HL-60/S4 treated with retinoic acid at 250 ng/mL for 4 days and 3 days (cell line): ENCODE results near the gene SIPA1L3.

ENCODE experiments used
- in situ Hi-C: fragments of 300-500 bp; cut with MboI; formaldehyde crosslinking; loops from 2 replicates; pipeline ENCODE4 v1.7.0; 2022; ENCODE audit warnings: low sequenced_read_pairs

Gene SIPA1L3

DNA sequence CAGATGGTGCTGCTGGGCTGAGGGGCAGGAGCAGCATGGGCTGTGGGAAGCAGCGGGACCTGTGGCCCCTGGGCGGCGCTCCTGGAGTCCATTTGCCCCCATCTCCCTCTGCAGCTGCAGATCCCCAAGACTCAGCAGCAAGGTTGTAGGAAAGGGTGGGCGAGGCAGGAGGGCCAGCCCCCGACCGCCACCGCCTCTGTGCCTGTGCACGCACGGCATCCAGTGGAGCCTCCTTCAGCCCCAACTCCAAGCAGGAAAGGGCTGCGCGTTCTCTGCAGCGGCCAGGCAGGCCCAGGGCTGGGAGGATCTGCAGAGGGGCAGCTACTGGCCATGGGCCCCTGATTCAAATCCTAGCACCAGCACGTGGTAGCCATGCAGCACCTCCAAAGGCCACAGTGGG is 296.2 kb downstream of the SIPA1L3 start:
- in situ Hi-C loops: no loop called here

- in situ Hi-C loops: no loop called here
Measured at GRCh38 chr19:38204096-38204495, 297.1 kb downstream of the SIPA1L3 start.

DNA sequence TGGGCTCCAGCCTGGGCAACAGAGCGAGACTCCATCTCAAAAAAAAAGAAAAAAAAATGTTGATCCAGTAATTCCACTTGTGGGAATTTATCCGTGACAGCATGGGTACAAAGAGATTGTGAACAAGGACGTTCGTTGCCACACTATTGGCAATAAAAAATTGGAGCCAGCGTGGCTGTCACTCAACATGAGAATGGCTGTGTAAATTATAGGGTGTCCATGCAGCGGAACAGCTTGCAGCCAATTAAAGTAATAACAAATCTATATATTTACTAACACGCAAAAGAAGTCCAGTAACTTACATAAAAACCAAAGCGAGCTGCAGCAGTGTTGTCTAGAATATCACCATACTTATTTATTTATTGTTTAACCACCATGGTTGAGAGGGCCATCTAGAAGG is 297.7 kb downstream of the SIPA1L3 start:
- in situ Hi-C loops: no loop called here

DNA sequence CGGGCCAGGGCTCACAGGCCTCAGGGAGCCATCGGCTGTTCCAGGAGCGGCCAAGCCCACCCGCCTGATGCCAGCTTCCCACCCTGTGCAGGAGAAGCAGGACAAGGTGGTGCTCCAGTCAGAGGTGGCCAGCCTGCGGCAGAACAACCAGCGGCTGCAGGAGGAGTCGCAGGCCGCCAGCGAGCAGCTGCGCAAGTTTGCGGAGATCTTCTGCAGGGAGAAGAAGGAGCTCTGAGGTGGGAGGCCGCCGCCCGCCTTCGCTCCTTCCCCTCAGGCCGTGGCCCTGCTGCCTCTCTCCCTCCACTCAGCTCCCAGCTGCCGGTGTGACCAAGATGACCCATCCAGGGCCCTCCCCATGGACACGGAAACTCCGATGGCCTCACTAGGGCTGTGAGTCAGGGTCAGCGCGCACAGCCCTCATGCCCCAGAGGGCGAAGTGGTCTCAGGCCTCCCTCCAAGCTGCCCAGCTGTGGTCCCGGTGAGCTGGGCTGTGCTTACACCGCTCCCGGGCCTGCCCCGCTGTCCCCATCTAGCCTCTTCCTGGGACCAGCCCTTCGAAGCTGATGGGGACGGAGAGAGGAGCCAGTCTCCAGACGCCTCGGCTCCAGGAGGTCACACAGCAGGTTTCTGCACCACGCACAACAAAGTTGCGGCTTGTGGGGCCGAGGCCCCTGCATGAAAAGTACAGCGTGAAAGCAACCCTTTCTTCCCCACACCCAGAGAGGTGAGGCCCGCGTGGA is 299.2 kb downstream of the SIPA1L3 start:
- in situ Hi-C loops: no loop called here

DNA sequence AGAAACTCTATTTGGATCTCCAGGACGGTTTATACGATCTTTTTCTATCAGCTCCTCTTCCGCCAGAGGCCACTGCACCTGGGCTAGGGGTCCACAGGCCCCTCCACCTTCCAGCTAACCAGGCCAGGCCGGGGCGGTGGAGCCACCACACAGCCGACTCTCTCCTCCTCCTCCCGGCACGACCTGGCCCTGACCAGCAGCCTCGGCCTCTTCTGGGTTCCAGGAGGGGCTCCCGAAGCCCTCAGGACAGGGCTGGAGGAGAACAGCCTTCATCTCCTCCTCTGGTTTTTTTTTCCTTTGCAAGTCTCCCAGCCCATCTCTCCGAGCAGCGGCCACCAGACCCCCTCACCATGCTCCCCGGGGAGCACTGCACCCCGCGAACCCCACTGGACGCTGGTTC is 299.9 kb downstream of the SIPA1L3 start:
- in situ Hi-C loops: no loop called here

GRCh38 chr19:38207543-38207942 is 300.5 kb downstream of the SIPA1L3 start:
- in situ Hi-C loops: no loop called here

- in situ Hi-C loops: no loop called here
Measured at GRCh38 chr19:38208571-38208970, 301.6 kb downstream of the SIPA1L3 start.

- in situ Hi-C loops: no loop called here
Measured at GRCh38 chr19:38209152-38209551, 302.1 kb downstream of the SIPA1L3 start.

DNA sequence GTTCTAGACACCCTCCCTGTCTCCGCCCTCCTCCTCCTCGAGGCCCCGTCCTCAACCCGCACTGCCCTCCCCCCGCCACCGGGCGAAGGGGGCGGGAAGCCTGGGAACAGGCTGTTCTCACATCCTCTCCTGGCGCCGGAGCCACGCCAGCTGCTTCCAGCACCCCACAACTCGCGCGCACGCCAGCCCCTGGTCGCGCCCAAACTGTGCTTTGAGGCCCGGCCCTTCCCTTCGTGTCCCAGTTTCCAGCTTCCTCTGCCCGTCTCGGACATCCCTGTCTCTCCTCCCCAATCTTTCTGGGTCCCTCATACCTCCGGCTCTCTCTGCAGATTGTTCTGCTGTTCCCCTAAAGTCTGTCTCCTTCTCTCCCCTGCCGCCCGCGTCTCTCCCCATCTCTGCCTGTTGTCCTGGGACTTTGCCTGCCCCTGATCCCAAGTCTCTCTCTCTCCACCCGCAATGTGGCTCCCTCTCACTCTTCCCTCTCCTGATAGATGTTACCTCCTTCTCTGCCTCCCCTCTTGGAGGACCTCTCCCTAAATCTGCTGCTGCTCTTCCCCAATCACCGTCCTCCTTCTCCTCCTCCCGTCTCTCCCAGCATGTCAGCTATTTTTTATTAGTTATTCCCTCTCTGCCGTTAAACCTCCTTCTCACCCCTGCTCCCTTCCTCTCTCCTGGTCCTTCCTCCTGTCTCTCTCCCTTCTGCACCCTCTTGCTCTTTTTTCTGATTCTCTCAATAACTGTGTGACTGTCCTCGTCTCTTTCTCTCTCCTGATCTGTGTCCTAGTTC is 302.9 kb downstream of the SIPA1L3 start:
- in situ Hi-C loops: no loop called here

GRCh38 chr19:38210458-38210987 is 303.5 kb downstream of the SIPA1L3 start:
- in situ Hi-C loops: no loop called here

- in situ Hi-C loops: no loop called here
Measured at GRCh38 chr19:38211151-38211591, 304.2 kb downstream of the SIPA1L3 start.

- in situ Hi-C loops: no loop called here
Measured at GRCh38 chr19:38211766-38212165, 304.8 kb downstream of the SIPA1L3 start.

GRCh38 chr19:38213469-38213868 is 306.5 kb downstream of the SIPA1L3 start:
- in situ Hi-C loops: no loop called here

- in situ Hi-C loops: no loop called here
Measured at GRCh38 chr19:38213911-38214625, 307.1 kb downstream of the SIPA1L3 start.

- in situ Hi-C loops: no loop called here
Measured at GRCh38 chr19:38216785-38217641, 310.0 kb downstream of the SIPA1L3 start.

- in situ Hi-C loops: no loop called here
Measured at GRCh38 chr19:38218204-38218603, 311.2 kb downstream of the SIPA1L3 start.

DNA sequence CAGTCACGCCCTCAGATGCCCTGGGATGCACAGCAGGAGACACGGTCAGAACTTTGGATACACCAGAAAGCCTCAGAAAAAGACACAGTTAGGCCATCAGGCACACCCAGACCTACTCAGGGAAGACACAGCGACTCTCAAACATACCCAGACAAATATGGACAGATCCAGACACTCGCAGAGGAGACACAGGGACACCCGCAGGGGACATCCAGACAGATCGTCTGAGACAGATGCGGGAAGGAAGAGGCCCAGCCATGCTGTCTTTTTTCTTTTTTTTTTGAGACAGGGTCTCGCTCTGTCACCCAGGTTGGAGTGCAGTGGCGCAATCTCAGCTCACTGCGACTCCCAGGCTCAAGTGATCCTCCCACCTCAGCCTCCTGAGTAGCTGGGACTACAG is 312.2 kb downstream of the SIPA1L3 start:
- in situ Hi-C loops: no loop called here

- in situ Hi-C loops: no loop called here
Measured at GRCh38 chr19:38221421-38221820, 314.4 kb downstream of the SIPA1L3 start.

GRCh38 chr19:38221919-38222830 is 315.2 kb downstream of the SIPA1L3 start:
- in situ Hi-C loops: no loop called here
